A549 (cell line): ENCODE measurements around the gene MRAP2.

Source experiments
- CTCF ChIP-seq: fragments of >200 bp; sonication (Bioruptor Twin); formaldehyde crosslinking; IDR thresholded peaks from 3 replicates; pipeline ENCODE4 v1.5.1; 2016
- MYC ChIP-seq: IDR thresholded peaks from 2 replicates; pipeline ENCODE4 v1.6.1; 2012; ENCODE audit warnings: mild to moderate bottlenecking, inconsistent platforms, low read length, improper control_type of control experiment, borderline replicate concordance
- RAD21 ChIP-seq, 2 experiments: fragments of >200 bp in 1 of 2; sonication (Bioruptor Twin) in 1 of 2; formaldehyde crosslinking in 1 of 2; IDR thresholded peaks in 1 of 2; conservative IDR thresholded peaks in 1 of 2; 2 replicates in 1 of 2; 3 replicates in 1 of 2; pipeline ENCODE4 v1.6.1; 2012 to 2018; ENCODE audit warnings: inconsistent platforms in 1 of 2
- SREBF2 ChIP-seq: fragments of 450-650 bp; IDR thresholded peaks from 2 replicates; pipeline ENCODE4 v1.6.1; 2014; ENCODE audit warnings: mild to moderate bottlenecking, moderate library complexity

DNA sequence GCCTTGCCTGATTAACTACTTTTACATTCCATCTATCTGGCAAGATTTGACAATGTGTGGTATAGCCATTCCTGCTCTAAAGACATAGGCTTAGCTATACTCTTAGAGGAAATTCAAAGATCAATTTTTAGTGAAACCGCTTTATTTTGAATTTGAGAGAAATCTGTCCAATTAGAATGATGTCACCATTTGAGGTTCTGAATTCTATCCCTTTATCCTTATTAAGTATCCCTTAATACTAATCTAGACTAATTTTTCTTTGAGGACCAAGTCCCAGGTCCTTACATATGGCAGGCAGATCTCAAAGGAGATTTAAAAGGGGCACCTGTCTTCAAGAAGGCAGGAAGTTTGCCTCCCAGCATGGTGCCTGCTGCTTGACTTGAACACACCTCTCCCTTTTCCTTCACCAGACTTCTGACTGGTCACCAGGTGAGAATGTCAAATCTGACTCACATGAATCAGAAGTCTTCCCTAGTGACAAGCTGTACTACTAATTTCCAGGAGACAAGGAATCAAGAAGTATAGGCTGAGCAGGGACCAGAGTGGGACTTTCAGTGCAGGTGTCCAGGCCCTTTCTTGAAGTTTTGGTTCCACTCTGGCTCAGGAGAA is 15.0 kb upstream of the MRAP2 start:
- TF ChIP-seq CTCF, result no peak
- no peak for TF ChIP-seq SREBF2
- no peak for TF ChIP-seq MYC
- TF ChIP-seq RAD21 (conservative IDR thresholded peaks at IDR 0.05 in 1 of 2, IDR thresholded peaks at IDR 0.05 in 1 of 2), result no peak
